ENCODE data around the gene KIFC3.
A peak's percentile ranks its signal among the peaks of the same experiment; 100 is the strongest.

KIFC3 gene

DNA sequence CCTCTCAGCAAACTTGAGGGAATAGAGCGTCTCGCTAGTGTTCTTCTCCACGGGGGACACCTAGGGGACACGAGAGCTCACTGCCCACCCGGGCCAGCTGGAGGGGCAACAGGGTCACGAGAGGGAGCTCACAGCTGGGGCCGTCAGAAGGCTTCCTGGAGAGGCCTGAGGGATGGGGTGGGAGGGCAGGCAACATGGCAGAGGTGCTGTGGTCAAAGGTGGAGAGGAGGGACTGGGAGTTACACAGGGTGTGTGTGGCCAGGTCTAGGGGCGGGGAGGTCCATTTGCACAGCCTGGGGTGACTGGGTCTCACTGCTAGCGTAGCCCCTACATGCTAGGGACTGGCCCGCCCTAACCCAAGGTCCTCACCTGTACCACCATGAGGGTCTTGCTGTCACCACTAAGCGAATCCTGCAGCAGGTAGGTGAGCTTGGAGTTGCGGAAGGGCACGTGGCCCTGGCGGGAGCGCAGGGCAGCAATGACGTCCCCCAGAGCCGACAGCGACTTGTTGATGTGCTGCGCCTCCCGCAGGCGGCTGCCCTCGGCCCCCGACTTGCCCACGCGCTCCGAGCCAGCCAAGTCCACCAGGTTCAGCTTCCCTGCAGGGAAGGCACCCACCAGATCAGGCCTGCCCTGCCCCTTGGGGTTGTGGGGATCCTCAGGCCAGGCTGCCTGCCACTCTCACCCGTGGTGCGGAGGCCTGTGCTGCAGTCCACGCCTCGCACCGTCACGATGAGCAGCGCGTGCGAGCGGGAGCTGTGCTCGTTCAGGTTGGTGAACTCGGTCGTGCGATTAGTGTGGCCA is 41.7 kb downstream of the KIFC3 start:
- H3K4me1 ChIP-seq (ENCODE audit: control insufficient read depth in 5 of 5, insufficient read depth in 5 of 5, low read length in 5 of 5): peaks cover 0 to 27% (median 10%) of the 10 kb centered on the region in 5 donors
- peaks cover 0 to 76% (median 60%) of the 10 kb centered on the region in 5 donors for H3K36me3 ChIP-seq (ENCODE audit: control insufficient read depth in 5 of 5, insufficient read depth in 5 of 5, low read length in 5 of 5)
- H3K27ac ChIP-seq (ENCODE audit: low read depth, low read length): no peak overlapping the region
- no peaks in the 10 kb centered on the region for H3K9me3 ChIP-seq (ENCODE audit: control insufficient read depth in 5 of 5, low read length in 5 of 5)
- no peaks in the 10 kb centered on the region for H3K27me3 ChIP-seq (ENCODE audit: control insufficient read depth in 5 of 5, insufficient read depth in 4 of 5, low read length in 5 of 5)
- no peak overlapping the region for H3K4me3 ChIP-seq (ENCODE audit: low read depth in 1 of 5, low read length in 5 of 5)
- H3K9ac ChIP-seq (ENCODE audit: low read length in 5 of 5): no peak overlapping the region

DNA sequence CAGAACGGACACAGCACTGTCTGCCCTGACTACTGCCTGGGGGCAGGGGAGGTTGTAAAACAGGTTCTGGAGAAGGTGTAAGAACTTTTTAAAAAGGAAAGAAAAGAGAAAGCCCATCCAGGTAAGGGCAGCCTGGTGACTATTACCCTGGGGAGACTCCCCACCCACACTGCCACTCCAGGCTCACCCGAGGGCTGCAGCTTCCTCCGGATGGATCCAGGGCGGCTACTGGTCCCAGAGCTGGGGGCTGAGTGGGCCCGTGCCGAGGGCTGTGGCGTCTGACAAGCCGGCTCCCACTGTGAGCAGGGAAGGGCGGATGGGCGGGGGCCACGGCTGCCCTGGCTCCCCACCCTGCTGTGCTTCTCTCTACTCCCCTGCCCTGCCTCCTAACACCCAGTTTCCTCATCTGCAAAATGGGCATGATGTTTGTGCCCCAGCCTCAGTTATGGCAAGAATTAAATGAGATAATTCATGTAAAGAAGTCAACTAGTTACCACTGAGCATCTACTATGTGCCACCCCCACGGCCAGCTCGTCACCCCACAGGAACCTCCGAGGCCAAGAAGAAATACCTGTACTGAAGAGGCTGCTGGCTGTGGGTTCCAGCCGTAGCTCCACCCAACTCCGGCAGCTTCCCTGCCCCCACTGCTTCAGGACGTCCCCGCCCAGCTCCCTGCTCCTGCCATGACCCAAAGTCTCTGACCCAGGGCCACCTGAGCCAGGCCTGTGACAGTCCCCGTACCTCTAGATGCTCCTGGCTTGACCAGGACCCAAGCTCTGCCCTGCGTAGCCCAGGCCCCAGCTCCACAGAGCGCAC is 42.5 kb downstream of the KIFC3 start:
- H3K4me3 ChIP-seq (ENCODE audit: low read depth in 1 of 5, low read length in 5 of 5): no peak overlapping the region
- no peaks in the 10 kb centered on the region for H3K27me3 ChIP-seq (ENCODE audit: control insufficient read depth in 5 of 5, insufficient read depth in 4 of 5, low read length in 5 of 5)
- H3K27ac ChIP-seq (ENCODE audit: low read depth, low read length): no peak overlapping the region
- H3K4me1 ChIP-seq (ENCODE audit: control insufficient read depth in 5 of 5, insufficient read depth in 5 of 5, low read length in 5 of 5): peaks cover 0 to 27% (median 10%) of the 10 kb centered on the region in 5 donors
- H3K36me3 ChIP-seq (ENCODE audit: control insufficient read depth in 5 of 5, insufficient read depth in 5 of 5, low read length in 5 of 5): peaks cover 0 to 80% (median 60%) of the 10 kb centered on the region in 5 donors
- H3K9me3 ChIP-seq (ENCODE audit: control insufficient read depth in 5 of 5, low read length in 5 of 5): no peaks in the 10 kb centered on the region
- H3K9ac ChIP-seq (ENCODE audit: low read length in 5 of 5): no peak overlapping the region

DNA sequence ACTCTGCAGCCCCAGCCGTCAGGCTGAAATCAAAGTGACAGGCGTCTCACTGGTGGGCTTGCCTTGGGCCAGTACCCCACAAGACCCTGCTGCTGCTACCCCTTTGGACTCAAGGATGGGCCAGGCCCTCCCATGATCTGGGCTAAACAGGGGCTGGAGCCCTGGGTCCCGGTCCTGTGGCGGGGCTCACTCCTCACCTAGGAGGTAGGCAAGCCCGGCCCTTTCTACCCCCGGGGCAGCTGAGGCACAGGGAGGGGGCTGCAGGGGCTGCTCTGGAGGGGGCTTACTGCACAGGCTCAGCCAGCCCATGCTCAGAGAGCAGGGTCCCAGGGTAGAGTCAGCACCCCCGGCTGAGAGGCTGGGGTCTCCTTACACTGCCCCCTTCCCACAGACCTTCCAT is 43.2 kb downstream of the KIFC3 start:
- Histone ChIP-seq H3K4me3 (ENCODE audit: low read depth in 1 of 5, low read length in 5 of 5) (no peak overlapping the region), H3K4me1 (ENCODE audit: control insufficient read depth in 5 of 5, insufficient read depth in 5 of 5, low read length in 5 of 5) (peaks cover 0 to 27% (median 10%) of the 10 kb centered on the region in 5 donors), H3K27me3 (ENCODE audit: control insufficient read depth in 5 of 5, insufficient read depth in 4 of 5, low read length in 5 of 5) (no peaks in the 10 kb centered on the region), H3K27ac (ENCODE audit: low read depth, low read length) (no peak overlapping the region), H3K9me3 (ENCODE audit: control insufficient read depth in 5 of 5, low read length in 5 of 5) (no peaks in the 10 kb centered on the region), H3K36me3 (ENCODE audit: control insufficient read depth in 5 of 5, insufficient read depth in 5 of 5, low read length in 5 of 5) (peaks cover 0 to 75% (median 59%) of the 10 kb centered on the region in 5 donors), H3K9ac (ENCODE audit: low read length in 5 of 5) (no peak overlapping the region)

DNA sequence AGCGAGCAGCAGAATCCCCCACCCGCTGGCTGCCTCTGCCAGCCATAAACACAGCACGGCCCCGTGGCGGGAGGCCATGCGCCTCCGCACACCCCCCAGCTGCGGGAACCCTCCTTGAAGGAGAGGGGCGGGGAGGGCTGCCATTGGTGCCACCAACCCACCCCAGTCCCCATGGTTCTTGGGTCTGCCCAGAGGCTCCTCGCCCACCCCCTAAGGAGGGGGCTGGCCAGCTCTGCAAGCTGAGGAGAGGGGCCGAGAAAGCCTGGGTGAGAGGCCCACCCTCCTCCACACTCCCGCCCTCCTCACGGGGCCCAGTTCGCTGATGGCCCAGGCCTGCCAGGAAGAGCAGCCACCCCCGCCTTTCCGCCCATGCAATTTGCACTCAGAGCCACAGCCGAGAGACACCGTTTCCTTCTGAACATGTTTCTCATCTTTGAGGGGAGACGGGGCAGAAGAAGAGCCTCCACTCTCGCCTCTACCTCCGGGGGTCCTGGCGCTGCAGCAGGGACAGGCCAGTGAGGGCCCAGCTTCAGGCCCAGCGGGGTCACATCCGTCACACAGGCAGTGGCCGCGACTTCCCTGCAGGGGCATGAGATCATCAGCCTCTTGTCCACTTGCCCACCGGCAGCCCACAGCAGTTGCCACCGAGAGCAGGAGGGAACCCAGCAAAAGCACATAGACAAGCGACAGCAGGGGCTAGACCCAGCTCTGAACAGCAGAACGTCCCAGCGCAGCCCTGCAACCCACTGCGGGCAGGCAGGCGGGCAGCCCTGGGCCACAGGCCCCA is 43.8 kb downstream of the KIFC3 start:
- Histone ChIP-seq H3K27me3 (ENCODE audit: control insufficient read depth in 5 of 5, insufficient read depth in 4 of 5, low read length in 5 of 5) (no peaks in the 10 kb centered on the region), H3K9me3 (ENCODE audit: control insufficient read depth in 5 of 5, low read length in 5 of 5) (no peaks in the 10 kb centered on the region), H3K4me3 (ENCODE audit: low read depth in 1 of 5, low read length in 5 of 5) (no peak overlapping the region), H3K36me3 (ENCODE audit: control insufficient read depth in 5 of 5, insufficient read depth in 5 of 5, low read length in 5 of 5) (peaks cover 0 to 76% (median 59%) of the 10 kb centered on the region in 5 donors), H3K4me1 (ENCODE audit: control insufficient read depth in 5 of 5, insufficient read depth in 5 of 5, low read length in 5 of 5) (peaks cover 0 to 27% (median 10%) of the 10 kb centered on the region in 5 donors), H3K9ac (ENCODE audit: low read length in 5 of 5) (no peak overlapping the region), H3K27ac (ENCODE audit: low read depth, low read length) (peak overlapping the region; percentile 54)

DNA sequence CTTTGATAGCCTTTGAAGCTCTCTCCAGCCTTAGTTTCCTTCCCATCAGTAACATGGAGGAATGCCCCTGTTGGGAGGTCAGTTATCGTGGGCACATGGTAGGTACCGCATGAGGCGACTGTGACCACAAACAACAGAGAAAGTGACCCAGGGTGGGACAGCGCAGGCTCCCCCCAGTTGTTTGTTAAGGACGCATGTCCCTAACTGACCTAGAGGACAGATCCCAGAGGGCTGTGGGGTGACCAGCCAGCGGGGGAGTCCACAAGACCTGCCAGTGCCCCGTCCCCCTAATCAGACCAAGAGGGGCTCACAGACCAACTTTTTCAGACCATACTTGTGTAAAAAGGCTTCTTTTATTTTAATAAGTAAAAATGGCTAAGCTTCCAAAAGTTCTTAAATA is 44.4 kb downstream of the KIFC3 start:
- no peaks in the 10 kb centered on the region for H3K27me3 ChIP-seq (ENCODE audit: control insufficient read depth in 5 of 5, insufficient read depth in 4 of 5, low read length in 5 of 5)
- no peaks in the 10 kb centered on the region for H3K9me3 ChIP-seq (ENCODE audit: control insufficient read depth in 5 of 5, low read length in 5 of 5)
- H3K9ac ChIP-seq (ENCODE audit: low read length in 5 of 5): peak overlapping the region in 1 of 5 donors; percentile 39
- peaks cover 0 to 76% (median 61%) of the 10 kb centered on the region in 5 donors for H3K36me3 ChIP-seq (ENCODE audit: control insufficient read depth in 5 of 5, insufficient read depth in 5 of 5, low read length in 5 of 5)
- H3K27ac ChIP-seq (ENCODE audit: low read depth, low read length): peak overlapping the region; percentile 54
- H3K4me3 ChIP-seq (ENCODE audit: low read depth in 1 of 5, low read length in 5 of 5): no peak overlapping the region
- H3K4me1 ChIP-seq (ENCODE audit: control insufficient read depth in 5 of 5, insufficient read depth in 5 of 5, low read length in 5 of 5): peaks cover 0 to 27% (median 10%) of the 10 kb centered on the region in 5 donors

DNA sequence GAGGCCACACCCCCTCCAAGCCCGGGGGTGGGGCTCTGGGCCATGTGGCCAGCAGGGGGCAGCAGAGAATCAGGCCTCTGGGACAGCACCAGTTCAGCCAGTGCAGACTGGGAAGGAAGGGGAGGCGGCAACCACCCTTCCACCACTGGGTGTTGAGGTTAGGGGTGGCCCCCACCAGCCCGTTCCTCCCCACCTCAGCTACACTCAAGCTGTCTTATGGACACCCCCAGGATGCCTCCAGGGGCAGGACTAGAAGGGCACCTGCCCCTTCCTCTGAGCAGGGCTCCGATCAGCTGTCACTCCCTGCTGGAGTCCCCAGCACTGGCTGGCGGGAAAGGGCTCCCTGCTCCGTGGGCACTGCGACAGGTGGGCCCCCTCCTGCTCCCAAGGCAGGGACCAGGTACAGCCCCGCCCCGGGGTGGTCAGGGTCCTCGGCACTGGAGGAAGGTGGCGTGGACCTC is 44.9 kb downstream of the KIFC3 start:
- peaks cover 0 to 27% (median 10%) of the 10 kb centered on the region in 5 donors for H3K4me1 ChIP-seq (ENCODE audit: control insufficient read depth in 5 of 5, insufficient read depth in 5 of 5, low read length in 5 of 5)
- peaks cover 0 to 75% (median 61%) of the 10 kb centered on the region in 5 donors for H3K36me3 ChIP-seq (ENCODE audit: control insufficient read depth in 5 of 5, insufficient read depth in 5 of 5, low read length in 5 of 5)
- no peaks in the 10 kb centered on the region for H3K27me3 ChIP-seq (ENCODE audit: control insufficient read depth in 5 of 5, insufficient read depth in 4 of 5, low read length in 5 of 5)
- peak overlapping the region; percentile 54 for H3K27ac ChIP-seq (ENCODE audit: low read depth, low read length)
- no peak overlapping the region for H3K9ac ChIP-seq (ENCODE audit: low read length in 5 of 5)
- H3K9me3 ChIP-seq (ENCODE audit: control insufficient read depth in 5 of 5, low read length in 5 of 5): no peaks in the 10 kb centered on the region
- H3K4me3 ChIP-seq (ENCODE audit: low read depth in 1 of 5, low read length in 5 of 5): no peak overlapping the region

DNA sequence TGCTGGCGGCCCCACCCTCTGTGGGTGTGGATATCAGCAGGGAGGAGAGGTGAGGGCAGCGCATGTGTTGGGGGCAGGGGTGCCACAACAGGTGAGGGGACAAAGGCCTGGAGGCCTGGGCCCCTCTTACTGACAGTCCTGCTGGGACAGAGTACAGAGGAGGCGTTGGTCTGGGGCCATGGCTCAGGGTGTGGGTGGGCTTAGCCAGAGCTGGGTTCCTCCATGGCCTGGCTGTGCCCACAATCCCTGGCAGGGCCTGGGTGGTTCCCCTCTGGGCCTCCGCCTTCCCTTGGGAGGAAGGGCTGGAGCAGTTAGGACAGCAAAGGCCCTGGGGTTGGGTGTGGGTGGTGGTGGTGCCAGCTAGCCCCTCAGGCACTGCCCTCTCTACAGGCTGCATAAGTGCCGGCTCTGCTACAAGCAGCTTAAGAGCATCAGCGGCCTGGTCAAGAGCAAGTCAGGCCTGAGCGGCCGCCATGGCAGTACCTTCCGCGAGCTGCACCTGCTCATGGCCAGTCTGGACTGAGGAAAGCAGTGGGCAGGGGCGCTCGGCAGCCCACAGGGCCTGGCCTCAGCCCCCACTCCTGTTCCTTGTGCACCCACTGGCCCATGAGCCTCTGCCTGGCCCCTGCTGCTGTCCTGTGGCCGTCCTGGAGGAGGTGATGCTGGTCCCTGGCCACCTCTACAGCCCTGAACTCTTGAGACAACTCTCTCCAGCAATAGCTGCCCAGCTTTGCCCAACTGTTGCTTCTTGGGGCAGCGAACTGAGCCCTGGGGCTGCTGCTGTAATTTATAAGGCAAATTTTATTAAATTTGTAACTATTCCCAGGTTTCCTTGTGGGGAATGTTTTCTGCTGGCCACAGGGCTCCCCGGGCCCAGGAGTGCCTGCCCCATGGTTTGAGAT is 45.6 kb downstream of the KIFC3 start:
- Histone ChIP-seq H3K27me3 (ENCODE audit: control insufficient read depth in 5 of 5, insufficient read depth in 4 of 5, low read length in 5 of 5) (no peaks in the 10 kb centered on the region), H3K9ac (ENCODE audit: low read length in 5 of 5) (no peak overlapping the region), H3K27ac (ENCODE audit: low read depth, low read length) (no peak overlapping the region), H3K4me3 (ENCODE audit: low read depth in 1 of 5, low read length in 5 of 5) (no peak overlapping the region), H3K4me1 (ENCODE audit: control insufficient read depth in 5 of 5, insufficient read depth in 5 of 5, low read length in 5 of 5) (peaks cover 0 to 27% (median 10%) of the 10 kb centered on the region in 5 donors), H3K9me3 (ENCODE audit: control insufficient read depth in 5 of 5, low read length in 5 of 5) (no peaks in the 10 kb centered on the region), H3K36me3 (ENCODE audit: control insufficient read depth in 5 of 5, insufficient read depth in 5 of 5, low read length in 5 of 5) (peaks cover 0 to 75% (median 62%) of the 10 kb centered on the region in 5 donors)

DNA sequence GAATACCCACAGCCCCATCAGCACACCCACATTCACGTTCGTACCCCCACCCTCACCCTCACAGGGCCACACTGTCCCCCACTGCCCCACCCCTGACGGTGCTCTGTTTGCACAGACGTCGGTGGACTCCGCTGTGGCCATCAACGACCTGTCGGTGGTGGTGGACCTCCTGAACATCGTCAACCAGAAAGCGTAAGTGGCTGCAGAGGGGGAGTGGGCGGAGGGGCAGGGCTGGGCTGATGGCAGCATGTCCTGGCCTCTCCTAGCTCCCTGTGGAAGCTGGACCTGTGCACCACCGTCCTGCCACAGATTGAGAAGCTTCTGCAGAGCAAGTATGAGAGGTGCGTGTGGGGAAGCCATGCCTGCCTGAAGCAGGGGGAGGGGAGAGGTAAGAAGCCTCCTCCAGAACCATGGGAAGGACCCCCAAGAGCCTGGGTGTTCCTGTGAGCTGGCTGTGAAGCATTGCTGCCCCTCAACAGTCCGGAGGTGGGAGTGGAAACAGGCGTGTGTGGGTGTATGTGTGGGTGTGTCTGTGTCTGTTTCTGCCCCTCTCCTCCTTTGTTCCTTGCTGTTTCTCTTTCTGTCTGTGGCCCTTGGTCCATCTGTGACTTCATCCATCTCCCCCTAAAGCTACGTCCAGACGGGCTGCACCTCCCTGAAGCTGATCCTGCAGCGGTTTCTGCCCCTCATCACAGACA is 46.4 kb downstream of the KIFC3 start:
- H3K36me3 ChIP-seq (ENCODE audit: control insufficient read depth in 5 of 5, insufficient read depth in 5 of 5, low read length in 5 of 5): peaks cover 0 to 75% (median 62%) of the 10 kb centered on the region in 5 donors
- H3K4me3 ChIP-seq (ENCODE audit: low read depth in 1 of 5, low read length in 5 of 5): no peak overlapping the region
- H3K27ac ChIP-seq (ENCODE audit: low read depth, low read length): no peak overlapping the region
- H3K9ac ChIP-seq (ENCODE audit: low read length in 5 of 5): no peak overlapping the region
- no peaks in the 10 kb centered on the region for H3K27me3 ChIP-seq (ENCODE audit: control insufficient read depth in 5 of 5, insufficient read depth in 4 of 5, low read length in 5 of 5)
- no peaks in the 10 kb centered on the region for H3K9me3 ChIP-seq (ENCODE audit: control insufficient read depth in 5 of 5, low read length in 5 of 5)
- H3K4me1 ChIP-seq (ENCODE audit: control insufficient read depth in 5 of 5, insufficient read depth in 5 of 5, low read length in 5 of 5): peaks cover 0 to 27% (median 10%) of the 10 kb centered on the region in 5 donors

All from subcutaneous abdominal adipose tissue (tissue), 5 donors.